Neural cell (in vitro differentiated cells): ENCODE measurements around the gene SMIM9.

ENCODE experiments used
- POLR2AphosphoS5 ChIP-seq: IDR thresholded peaks from 2 replicates; pipeline ENCODE4 v1.6.1; 2012
- TF ChIP-seq, protein P1 (sequence below): IDR thresholded peaks from 2 replicates; pipeline ENCODE4 v1.6.1; 2012; ENCODE audit warnings: borderline replicate concordance

GRCh38 chrX:154836163-154836562 lies 1.7 kb upstream of the SMIM9 start:
- TF ChIP-seq, protein P1, sequence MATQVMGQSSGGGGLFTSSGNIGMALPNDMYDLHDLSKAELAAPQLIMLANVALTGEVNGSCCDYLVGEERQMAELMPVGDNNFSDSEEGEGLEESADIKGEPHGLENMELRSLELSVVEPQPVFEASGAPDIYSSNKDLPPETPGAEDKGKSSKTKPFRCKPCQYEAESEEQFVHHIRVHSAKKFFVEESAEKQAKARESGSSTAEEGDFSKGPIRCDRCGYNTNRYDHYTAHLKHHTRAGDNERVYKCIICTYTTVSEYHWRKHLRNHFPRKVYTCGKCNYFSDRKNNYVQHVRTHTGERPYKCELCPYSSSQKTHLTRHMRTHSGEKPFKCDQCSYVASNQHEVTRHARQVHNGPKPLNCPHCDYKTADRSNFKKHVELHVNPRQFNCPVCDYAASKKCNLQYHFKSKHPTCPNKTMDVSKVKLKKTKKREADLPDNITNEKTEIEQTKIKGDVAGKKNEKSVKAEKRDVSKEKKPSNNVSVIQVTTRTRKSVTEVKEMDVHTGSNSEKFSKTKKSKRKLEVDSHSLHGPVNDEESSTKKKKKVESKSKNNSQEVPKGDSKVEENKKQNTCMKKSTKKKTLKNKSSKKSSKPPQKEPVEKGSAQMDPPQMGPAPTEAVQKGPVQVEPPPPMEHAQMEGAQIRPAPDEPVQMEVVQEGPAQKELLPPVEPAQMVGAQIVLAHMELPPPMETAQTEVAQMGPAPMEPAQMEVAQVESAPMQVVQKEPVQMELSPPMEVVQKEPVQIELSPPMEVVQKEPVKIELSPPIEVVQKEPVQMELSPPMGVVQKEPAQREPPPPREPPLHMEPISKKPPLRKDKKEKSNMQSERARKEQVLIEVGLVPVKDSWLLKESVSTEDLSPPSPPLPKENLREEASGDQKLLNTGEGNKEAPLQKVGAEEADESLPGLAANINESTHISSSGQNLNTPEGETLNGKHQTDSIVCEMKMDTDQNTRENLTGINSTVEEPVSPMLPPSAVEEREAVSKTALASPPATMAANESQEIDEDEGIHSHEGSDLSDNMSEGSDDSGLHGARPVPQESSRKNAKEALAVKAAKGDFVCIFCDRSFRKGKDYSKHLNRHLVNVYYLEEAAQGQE, result no peak
- no peak for TF ChIP-seq POLR2AphosphoS5
